HG03432 (cell line): ENCODE measurements around the gene MPI.
"Not testable (repeated sequence)": the region's sequence is repeated elsewhere in the genome, so short reads cannot be mapped to it uniquely, and the experiment has no call there.

ENCODE experiments used
- ATAC-seq: cut with Tn5 transposase; IDR thresholded peaks from one replicate; pipeline ENCODE4 v1.9.1; 2021; ENCODE audit warnings: mild to moderate bottlenecking, moderate library complexity; ENCODE audit not compliant: unreplicated experiment

MPI gene

GRCh38 chr15:74890665-74890960, 771 bp downstream of the MPI start:
- no peak for ATAC-seq

GRCh38 chr15:74891469-74891868, 1.6 kb downstream of the MPI start:
- no peak for ATAC-seq

GRCh38 chr15:74892313-74892712, 2.5 kb downstream of the MPI start:
- ATAC-seq = no peak

GRCh38 chr15:74892931-74893330, 3.1 kb downstream of the MPI start:
- ATAC-seq = no peak

GRCh38 chr15:74893627-74894026, 3.8 kb downstream of the MPI start:
- ATAC-seq = no peak

- not testable (repeated sequence) for ATAC-seq
Measured at GRCh38 chr15:74894383-74894782, 4.5 kb downstream of the MPI start.

GRCh38 chr15:74895830-74896229, 6.0 kb downstream of the MPI start:
- ATAC-seq = no peak

- ATAC-seq = no peak
Measured at GRCh38 chr15:74896316-74896715, 6.5 kb downstream of the MPI start.

- ATAC-seq = no peak
Measured at GRCh38 chr15:74897300-74897701, 7.5 kb downstream of the MPI start.

GRCh38 chr15:74901612-74902063, 11.8 kb downstream of the MPI start:
- no peak for ATAC-seq

GRCh38 chr15:74902295-74903075, 12.6 kb downstream of the MPI start:
- no peak for ATAC-seq

- ATAC-seq = no peak
Measured at GRCh38 chr15:74903676-74904075, 13.8 kb downstream of the MPI start.

- no peak for ATAC-seq
Measured at GRCh38 chr15:74904190-74904805, 14.5 kb downstream of the MPI start.

- peak; percentile 17 for ATAC-seq
Measured at GRCh38 chr15:74906067-74906449, 16.2 kb downstream of the MPI start.

- ATAC-seq = peak; percentile 88
Measured at GRCh38 chr15:74906450-74907162, 16.8 kb downstream of the MPI start, which contains the start of gene FAM219B. TSS of gene FAM219B (minus strand) at chr15:74906851. CDS start at chr15:74906800, 51 bp downstream.

GRCh38 chr15:74907163-74907870, 17.5 kb downstream of the MPI start:
- no peak for ATAC-seq

- ATAC-seq = no peak
Measured at GRCh38 chr15:74908635-74909034, 18.8 kb downstream of the MPI start.

- ATAC-seq = no peak
Measured at GRCh38 chr15:74913041-74913440, 23.2 kb downstream of the MPI start.

GRCh38 chr15:74913799-74914198, 24.0 kb downstream of the MPI start:
- ATAC-seq = not testable (repeated sequence)

GRCh38 chr15:74917676-74918075, 27.8 kb downstream of the MPI start:
- no peak for ATAC-seq

GRCh38 chr15:74920456-74920855, 30.6 kb downstream of the MPI start:
- no peak for ATAC-seq
